Fibroblast of upper back skin (primary cell): ENCODE measurements around the gene SLC29A3.
A peak's percentile ranks its signal among the peaks of the same experiment; 100 is the strongest.
"Not testable (repeated sequence)": the region's sequence is repeated elsewhere in the genome, so short reads cannot be mapped to it uniquely, and the experiment has no call there.

ENCODE experiments used
- DNase-seq: peaks from one replicate; pipeline ENCODE4 v3.0.0-alpha.2; 2013

SLC29A3 gene

GRCh38 chr10:71319042-71319799 lies at the start of gene SLC29A3:
Gene SLC29A3 (plus strand): TSS chr10:71319259. CDS start chr10:71319310, 51 bp downstream.
- DNase-seq, result peak; percentile 78

DNA sequence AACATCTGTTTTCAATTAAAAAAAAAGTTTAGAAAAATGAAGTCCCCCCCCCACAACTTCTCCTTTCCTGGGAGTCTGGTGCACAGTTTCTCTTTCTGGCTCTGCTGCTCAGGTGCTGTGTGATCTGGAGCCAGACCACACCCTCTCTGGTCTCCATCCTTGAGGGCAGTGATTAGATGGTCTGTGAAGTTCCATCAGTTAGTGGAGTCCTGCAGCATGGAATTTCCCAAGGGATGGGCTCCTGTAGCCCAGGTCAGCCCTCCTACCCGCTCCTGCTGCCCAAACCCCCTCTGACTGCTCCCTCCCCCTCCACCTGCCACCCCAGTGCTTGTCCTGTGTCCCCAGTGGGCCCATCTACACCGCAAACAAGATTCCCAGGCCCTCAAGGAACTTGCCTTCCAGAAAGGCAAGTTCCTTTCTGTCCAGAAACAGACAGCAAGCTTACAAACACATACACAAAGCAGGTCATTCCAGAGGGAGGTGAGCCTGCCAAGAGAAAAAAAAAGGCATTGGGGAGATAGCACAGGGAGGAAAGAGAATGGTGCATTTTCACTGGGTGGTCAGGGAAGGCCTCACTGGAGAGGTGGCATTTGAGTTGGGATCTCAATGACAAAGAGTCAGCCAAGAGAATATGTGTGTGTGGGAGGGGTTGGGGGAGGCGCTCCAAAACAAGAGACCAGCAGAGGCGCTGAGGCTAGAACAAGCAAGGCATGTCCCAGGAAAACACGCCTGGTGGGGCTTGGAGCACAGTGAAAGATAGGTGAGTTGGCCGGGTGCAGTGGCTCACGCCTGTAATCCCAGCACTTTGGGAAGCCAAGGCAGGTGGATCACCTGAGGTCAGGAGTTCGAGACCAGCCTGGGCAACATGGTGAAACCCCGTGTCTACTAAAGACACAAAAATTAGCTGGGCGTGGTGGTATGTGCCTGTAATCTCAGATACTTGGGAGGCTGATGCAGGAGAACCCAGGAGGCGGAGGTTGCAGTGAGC lies 49.5 kb upstream of the SLC29A3 start:
- peak; percentile 38 for DNase-seq

DNA sequence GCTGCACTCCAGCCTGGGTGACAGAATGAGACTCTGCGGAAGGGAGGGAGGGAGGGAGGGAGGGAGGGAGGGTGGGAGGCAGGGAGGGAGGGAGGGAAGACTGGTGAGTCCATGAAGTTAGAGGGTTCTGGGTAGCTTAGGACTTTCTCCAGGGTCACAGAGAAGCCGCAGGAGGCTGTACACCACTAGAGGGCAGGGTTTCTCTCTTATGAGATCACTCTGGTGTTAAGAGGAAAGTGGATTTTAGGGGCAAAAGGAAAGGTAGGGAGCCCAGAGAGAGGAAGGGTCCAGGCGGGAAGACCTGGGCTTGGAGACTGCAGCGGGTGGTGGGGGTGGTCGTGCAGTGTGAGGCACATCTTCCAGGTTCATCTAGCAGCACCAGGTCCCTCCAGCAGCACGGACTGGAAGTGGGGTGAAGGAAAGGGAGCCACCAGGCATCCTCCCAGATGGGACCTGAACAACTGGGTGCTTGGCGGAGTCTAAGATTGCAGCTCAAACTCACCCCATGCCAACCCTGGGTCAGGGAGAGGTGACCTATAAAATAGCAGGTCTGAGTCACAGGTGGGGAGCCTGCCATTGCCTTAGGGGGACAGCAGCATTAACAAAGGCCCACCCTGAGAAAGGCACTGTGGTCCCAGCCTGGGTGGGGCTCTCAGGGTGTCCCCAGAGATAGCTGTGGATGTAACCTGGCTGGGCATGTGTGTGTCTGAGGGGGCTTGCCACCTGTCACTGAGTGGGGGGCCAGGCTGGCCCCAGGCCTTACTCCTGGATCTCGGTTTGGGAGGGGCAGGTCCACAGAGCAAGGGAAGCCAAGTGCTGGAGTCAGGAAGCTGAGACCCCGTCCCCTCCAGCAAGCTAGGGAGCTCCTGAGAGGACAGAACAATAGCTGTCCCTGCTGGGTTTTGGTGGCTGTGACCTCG lies 48.5 kb upstream of the SLC29A3 start:
- DNase-seq, result peak; percentile 79

DNA sequence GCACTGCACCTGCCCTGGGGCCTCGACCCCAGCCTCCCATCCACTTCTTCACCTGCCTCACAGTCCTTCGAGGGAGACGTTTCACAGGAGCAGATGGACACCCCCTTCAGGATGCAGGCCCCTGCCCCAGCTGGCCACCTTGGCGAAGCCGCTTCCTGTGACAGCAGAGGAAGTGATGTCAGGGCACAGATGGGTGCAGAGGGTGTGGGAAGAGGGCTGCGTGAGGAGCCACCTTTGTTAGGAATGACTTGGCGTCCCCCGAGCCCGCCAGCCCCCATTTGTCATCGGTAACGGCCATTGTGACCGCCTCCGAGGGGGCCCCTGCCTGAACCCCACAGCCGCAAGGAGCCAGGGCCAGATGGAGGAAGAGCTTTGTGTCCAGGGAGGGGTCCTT lies 47.4 kb upstream of the SLC29A3 start:
- no peak for DNase-seq

DNA sequence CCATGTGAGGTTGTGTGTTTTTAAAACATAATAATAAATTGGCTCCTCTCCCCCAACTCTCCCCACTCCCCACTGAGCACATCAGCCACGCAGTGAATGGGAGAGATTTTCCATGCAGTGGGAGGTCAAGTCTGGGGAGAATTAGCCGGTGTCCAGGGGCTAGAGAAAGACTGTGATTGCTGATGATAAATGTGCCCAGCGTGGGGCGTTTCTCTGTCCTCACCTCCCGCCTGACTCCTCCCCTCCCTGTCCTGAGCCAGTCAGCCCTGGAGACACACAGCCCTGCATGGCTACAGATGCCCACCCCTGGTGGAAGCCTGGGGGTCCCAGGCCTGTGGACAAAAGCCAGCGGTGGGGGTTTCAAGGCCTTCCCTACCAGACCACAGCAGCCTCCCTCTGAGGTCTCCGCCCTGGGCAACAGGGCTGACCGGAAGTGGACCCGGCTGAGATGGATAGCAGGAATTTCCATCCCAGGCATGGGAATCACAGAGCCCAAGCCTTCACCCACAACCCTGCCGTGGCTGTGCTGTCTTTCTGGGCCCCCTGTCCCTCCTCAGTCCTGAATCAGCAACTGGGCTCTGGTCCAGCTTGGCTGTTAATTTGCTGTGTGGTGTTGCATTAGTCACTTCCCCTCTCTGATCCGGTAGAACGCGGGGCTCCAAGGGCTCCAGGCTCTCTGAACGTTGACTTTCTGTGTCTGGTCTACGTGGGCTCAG lies 46.8 kb upstream of the SLC29A3 start:
- peak; percentile 81 for DNase-seq

DNA sequence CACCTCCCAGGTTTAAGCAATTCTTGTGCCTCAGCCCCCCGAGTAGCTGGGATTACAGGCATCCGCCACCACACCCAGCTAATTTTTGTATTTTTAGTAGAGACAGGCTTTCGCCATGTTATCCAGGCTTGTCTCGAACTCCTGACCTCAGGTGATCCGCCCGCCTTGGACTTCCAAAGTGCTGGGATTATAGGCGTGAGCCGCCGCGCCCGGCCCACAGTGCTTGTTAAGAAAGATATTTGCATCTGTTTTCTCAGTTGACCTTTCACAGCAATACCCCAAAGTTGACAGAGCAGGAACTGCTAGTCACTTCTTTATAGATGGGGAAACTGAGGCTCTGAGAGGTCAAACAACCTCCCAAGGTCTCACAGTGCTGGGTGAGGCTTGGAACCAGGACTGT lies 46.1 kb upstream of the SLC29A3 start:
- not testable (repeated sequence) for DNase-seq

GRCh38 chr10:71273506-71273905 lies 45.6 kb upstream of the SLC29A3 start:
- no peak for DNase-seq

GRCh38 chr10:71274901-71275796 lies 43.9 kb upstream of the SLC29A3 start:
- DNase-seq, result no peak

DNA sequence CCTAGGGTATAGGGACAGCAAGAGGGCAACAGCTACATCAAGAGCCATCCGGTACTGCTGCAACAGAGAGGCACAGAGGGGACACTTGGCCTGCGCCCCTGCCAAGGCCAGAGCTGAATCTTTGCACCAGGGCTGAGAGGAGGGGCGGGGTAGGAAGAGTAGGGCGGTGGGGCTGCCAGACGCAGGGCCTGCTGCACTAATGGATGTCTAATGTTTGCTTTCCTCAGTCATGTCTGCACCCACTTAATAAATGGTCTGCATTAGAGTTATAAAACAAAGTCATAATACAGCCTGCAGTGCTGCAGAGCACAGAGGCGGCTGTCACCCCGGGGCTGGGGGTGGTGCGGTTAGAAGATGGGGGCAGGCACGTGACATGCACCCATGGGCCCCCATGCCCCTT lies 42.2 kb upstream of the SLC29A3 start:
- no peak for DNase-seq

DNA sequence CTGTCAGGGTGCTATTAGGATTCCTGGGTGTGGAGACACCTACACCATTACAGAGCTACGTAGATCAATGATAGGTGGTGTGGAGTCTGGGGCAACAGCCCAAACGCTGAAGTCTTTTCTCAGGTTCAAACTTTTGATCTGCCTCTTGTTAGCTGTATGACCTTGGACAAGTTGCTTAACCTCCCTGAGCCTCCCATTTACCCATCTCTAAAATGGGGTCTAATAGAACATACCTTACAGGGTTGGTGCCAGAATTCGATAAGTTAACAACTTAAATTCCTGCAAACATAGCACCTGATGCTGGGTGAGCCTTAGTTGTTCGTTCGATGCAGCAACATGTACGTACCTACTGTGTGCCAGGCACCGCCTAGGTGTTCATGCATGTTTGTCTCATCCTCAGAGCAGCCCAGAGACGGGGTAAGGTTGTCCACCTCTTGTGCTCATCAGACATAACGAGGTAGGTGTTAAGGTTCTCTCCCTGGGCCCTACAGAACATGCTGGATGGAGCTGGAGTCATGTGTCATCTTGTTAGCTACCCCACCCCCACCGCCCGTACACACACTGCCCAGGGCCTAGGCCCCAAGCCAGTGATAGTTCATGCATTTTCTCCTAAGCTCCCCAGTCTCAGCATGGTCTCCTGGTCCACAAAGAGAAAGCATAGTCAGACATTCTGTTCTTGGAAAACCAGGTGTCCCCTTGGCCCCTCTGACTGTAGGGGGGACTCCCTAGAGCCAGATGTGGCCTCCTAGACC lies 41.0 kb upstream of the SLC29A3 start:
- DNase-seq, result no peak

DNA sequence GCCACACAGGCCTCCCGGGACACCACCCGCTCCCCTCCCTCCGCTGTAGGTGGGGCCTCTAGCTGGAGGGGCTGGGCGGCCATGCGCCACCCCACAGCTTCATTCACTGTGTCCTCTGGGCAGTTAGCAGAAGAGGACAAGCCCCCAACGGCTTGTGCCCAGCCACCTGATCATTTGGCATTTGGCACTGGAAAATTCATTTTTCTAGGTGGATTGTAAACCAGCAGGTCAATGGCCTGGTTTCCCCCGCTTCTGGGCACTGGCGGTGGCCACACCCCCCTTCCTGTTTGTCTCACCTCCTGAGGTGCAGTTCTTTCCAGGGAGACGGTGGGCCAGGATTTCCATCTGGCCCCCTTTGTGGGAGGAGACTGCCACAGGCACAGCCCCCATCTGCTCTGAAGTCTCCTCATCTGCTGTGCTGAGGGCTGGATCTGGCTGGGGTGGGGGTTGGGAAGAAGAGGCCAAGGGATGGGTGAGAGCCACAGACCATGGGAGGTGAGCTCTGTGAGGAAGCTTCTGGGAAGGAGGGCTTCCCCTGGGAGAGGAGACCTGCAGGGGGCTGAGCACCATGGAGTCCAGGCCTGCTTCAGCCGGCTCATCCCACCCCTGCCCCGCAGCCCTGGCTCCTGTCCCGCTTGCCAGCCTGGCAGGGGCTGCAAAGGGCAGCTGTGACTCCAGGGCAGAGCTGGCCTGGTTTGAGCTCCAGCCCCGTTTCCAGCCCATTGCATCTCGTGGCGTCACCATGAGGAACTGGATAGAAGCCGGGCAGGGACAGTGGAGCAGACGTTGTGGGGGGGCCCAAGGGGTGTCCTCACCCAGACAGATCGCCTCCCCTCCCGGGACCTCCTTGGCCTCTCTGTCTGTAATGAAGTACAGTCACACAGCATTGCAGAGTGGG lies 40.1 kb upstream of the SLC29A3 start:
- DNase-seq, result no peak

GRCh38 chr10:71279590-71280170 lies 39.4 kb upstream of the SLC29A3 start:
- no peak for DNase-seq

- no peak for DNase-seq
Observed at GRCh38 chr10:71280216-71280615, 38.8 kb upstream of the SLC29A3 start.

- no peak for DNase-seq
Observed at GRCh38 chr10:71280825-71281224, 38.2 kb upstream of the SLC29A3 start.

- no peak for DNase-seq
Observed at GRCh38 chr10:71281646-71282322, 37.3 kb upstream of the SLC29A3 start.

GRCh38 chr10:71282323-71282680 lies 36.8 kb upstream of the SLC29A3 start:
- no peak for DNase-seq

- DNase-seq, result no peak
Observed at GRCh38 chr10:71283410-71283809, 35.6 kb upstream of the SLC29A3 start.

DNA sequence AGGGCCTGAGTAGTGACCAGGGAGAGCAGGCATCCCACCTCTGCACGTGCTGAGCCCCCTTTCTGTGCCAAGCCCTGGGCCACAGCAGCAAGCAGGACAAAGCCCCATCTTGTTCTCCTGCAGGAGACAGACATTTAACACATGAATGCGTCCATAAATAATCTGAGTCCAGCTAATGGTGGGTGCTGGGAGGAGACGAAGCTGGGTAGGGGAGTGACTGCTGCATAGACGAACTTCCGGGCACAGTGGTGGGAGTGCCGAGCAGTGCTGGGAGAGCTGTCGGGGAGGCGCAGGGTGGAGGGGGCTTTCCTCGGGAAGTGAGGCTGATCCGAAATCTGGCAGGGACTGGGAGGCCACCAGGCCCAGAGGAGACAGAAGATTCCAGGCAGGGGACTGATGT lies 35.2 kb upstream of the SLC29A3 start:
- DNase-seq, result no peak
